OCI-LY7 (cell line): ENCODE data around the gene OTUD6A. TPM values are rescaled to one million over a fixed set of nuclear protein-coding genes. Genes with fewer than 3 reads are reported as not detected.

Source experiments
- BruUV-seq: library from RNA; stranded (reverse); fragments of 400-500 nt; replicated peaks from 2 replicates; lab custom pipeline; 2021; lab: Mats Ljungman, UMichigan
- CTCF ChIA-PET: fragments of 300-600 bp; sonication (Branson Sonifier 250); formaldehyde crosslinking; loops from one replicate; lab custom pipeline; 2022; ENCODE audit warnings: antibody characterized with exemption; ENCODE audit not compliant: unreplicated experiment; lab: Charles Lee
- POLR2A ChIA-PET: fragments of 300-600 bp; sonication (Branson Sonifier 250); formaldehyde crosslinking; loops from one replicate; lab custom pipeline; 2022; ENCODE audit warnings: antibody characterized with exemption; lab: Charles Lee
- DNase-seq: peaks from one replicate; pipeline ENCODE4 v3.0.0-alpha.2; 2015; ENCODE audit warnings: low spot score
- H2AFZ ChIP-seq: fragments of 200-600 bp; sonication (generic), shearing (Covaris generic); 2 replicates; pipeline ENCODE4 v1.6.1; 2014; ENCODE audit warnings: mild to moderate bottlenecking, antibody characterized with exemption, low read length, moderate library complexity
- H3K27ac ChIP-seq: fragments of 200-600 bp; sonication (generic); 2 replicates; pipeline ENCODE4 v1.5.1; 2014; ENCODE audit warnings: mixed run types, low read depth, mild to moderate bottlenecking, moderate library complexity, low read length, inconsistent platforms; ENCODE audit not compliant: poor library complexity, severe bottlenecking
- H3K36me3 ChIP-seq: fragments of 200-600 bp; sonication (generic); 2 replicates; pipeline ENCODE4 v1.6.1; 2014; ENCODE audit warnings: mild to moderate bottlenecking, antibody characterized with exemption, low read length, moderate library complexity, mixed read lengths; ENCODE audit not compliant: insufficient read depth
- H3K4me1 ChIP-seq: fragments of 200-600 bp; sonication (generic); 2 replicates; pipeline ENCODE4 v1.5.1; 2014; ENCODE audit warnings: mild to moderate bottlenecking, low read length; ENCODE audit not compliant: insufficient read depth, poor library complexity, severe bottlenecking
- H3K4me2 ChIP-seq: fragments of 200-600 bp; sonication (generic); 2 replicates; pipeline ENCODE4 v1.6.1; 2014; ENCODE audit warnings: mild to moderate bottlenecking, low read length
- H3K4me3 ChIP-seq: fragments of 200-600 bp; sonication (generic); 2 replicates; pipeline ENCODE4 v1.5.1; 2014; ENCODE audit warnings: mild to moderate bottlenecking, low read depth, low read length; ENCODE audit not compliant: poor library complexity, severe bottlenecking
- H3K79me2 ChIP-seq: fragments of 200-600 bp; sonication (generic); 2 replicates; pipeline ENCODE4 v1.6.1; 2016; ENCODE audit warnings: low read depth, mild to moderate bottlenecking, low read length, moderate library complexity, mixed read lengths; ENCODE audit not compliant: insufficient read depth
- H3K9me2 ChIP-seq: fragments of 200-600 bp; sonication (generic); 2 replicates; pipeline ENCODE4 v1.6.1; 2016; ENCODE audit warnings: mild to moderate bottlenecking, low read length, mixed read lengths; ENCODE audit not compliant: insufficient read depth
- H3K9me3 ChIP-seq: fragments of 200-600 bp; sonication (generic); 2 replicates; pipeline ENCODE4 v1.6.1; 2014; ENCODE audit warnings: mild to moderate bottlenecking, mixed run types, low read length, mixed read lengths
- H4K20me1 ChIP-seq: fragments of 200-600 bp; sonication (generic); 2 replicates; pipeline ENCODE4 v1.6.1; 2014; ENCODE audit warnings: mild to moderate bottlenecking, antibody characterized with exemption, low read length, moderate library complexity, mixed read lengths; ENCODE audit not compliant: insufficient read depth
- EZH2phosphoT487 ChIP-seq: fragments of 200-600 bp; sonication (generic); IDR thresholded peaks from 2 replicates; pipeline ENCODE4 v1.6.1; 2018; ENCODE audit warnings: low read depth, borderline replicate concordance, mild to moderate bottlenecking, mixed run types, antibody characterized with exemption, low read length, moderate library complexity, mixed read lengths
- intact Hi-C: fragments of 100-400 bp; cut with micrococcal nuclease; formaldehyde crosslinking; loops from one replicate; pipeline ENCODE4 v1.10.0; 2022; ENCODE audit not compliant: unreplicated experiment
- total RNA-seq, 2 experiments: library from RNA; depleted of rRNA in 1 of 2; stranded (reverse); fragments of >200 nt in 1 of 2; shearing (Covaris generic) in 1 of 2; gene quantifications; 2 replicates each; pipeline ENCODE4 v1.2.3, GENCODE V29; 2014 to 2022
- TF ChIP-seq, protein P1 (sequence below): fragments of 200-600 bp; sonication (generic); conservative IDR thresholded peaks from 2 replicates; pipeline ENCODE4 v1.5.1; 2014; ENCODE audit warnings: mild to moderate bottlenecking, antibody characterized with exemption, low read length, moderate library complexity, mixed read lengths

OTUD6A gene
- total RNA-seq, 2 experiments from 2014 or later, result not detected

DNA sequence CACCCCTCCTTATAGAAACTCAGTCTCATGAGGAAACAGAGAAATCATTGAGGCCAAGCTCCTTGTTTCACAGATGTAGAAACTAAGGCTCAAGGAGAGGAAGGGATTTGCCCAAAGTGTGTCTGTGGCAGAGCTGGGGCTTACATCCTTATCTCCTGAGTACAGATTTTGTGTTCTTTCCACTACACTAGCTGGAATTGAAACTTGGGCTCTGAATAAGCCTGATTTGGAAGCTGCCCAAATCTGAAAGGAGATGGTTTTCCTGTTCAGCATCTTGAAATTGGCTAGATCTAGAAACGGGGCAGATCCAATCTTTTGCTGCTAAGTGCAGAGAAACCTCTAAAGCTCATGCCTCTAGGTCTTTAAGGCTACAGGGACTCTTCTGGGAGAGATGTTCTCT is 36.8 kb upstream of the OTUD6A start:
- TF ChIP-seq, protein P1, sequence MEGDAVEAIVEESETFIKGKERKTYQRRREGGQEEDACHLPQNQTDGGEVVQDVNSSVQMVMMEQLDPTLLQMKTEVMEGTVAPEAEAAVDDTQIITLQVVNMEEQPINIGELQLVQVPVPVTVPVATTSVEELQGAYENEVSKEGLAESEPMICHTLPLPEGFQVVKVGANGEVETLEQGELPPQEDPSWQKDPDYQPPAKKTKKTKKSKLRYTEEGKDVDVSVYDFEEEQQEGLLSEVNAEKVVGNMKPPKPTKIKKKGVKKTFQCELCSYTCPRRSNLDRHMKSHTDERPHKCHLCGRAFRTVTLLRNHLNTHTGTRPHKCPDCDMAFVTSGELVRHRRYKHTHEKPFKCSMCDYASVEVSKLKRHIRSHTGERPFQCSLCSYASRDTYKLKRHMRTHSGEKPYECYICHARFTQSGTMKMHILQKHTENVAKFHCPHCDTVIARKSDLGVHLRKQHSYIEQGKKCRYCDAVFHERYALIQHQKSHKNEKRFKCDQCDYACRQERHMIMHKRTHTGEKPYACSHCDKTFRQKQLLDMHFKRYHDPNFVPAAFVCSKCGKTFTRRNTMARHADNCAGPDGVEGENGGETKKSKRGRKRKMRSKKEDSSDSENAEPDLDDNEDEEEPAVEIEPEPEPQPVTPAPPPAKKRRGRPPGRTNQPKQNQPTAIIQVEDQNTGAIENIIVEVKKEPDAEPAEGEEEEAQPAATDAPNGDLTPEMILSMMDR, result no peak
- Histone ChIP-seq H2AFZ (no peak overlapping the region), H3K4me1 (no peaks in the 10 kb centered on the region), H3K27ac (no peak overlapping the region), H3K9me3 (no peaks in the 10 kb centered on the region), H3K4me3 (no peak overlapping the region), H3K9me2 (no peaks in the 10 kb centered on the region), H3K4me2 (no peak overlapping the region), H4K20me1 (no peaks in the 10 kb centered on the region), H3K36me3 (no peaks in the 10 kb centered on the region), H3K79me2 (no peaks in the 10 kb centered on the region)
- intact Hi-C loops, result no loop called here
- DNase-seq, result no peak
- BruUV-seq, result no TSS peak
- POLR2A ChIA-PET, result no interaction called here
- CTCF ChIA-PET, result no interaction called here

DNA sequence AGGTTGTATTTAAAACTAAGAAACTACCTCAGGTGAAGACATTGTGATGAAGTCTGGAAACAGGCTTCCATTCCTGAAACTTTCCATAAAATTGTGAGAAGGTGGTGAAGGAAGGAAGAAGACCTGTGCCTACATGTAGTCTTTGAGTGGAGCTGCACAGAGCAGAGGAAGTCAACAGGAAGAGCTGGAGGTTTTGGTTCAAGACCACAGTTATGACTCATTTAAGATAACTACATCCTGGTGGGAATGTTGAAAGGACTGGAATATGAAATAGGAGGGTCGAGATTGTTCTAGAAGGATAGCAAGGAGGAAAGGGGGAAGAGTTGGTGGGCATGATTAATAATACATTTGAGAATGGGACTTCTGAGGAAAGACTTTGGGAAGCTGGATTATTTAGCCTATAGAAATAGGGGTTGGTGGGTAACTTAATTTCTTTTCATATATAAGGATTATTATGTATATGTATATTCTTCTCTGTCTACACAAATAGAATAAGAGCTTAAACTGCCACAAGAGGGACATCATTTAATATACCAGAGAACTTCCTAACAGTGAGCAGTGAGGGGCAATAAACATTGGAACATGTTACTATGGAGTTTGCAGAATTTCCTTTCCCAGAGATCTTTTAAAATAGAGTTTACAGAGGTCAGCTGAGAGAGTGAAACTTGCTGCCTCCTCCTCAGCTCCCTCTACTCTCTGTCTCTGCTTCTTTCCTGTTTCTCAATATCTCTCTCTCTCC is 36.0 kb upstream of the OTUD6A start:
- TF ChIP-seq, protein P1, result no peak
- no peak for TF ChIP-seq EZH2phosphoT487
- ChIA-PET POLR2A (no interaction called here), CTCF (no interaction called here)
- no peak overlapping the region for H3K27ac ChIP-seq
- DNase-seq, result no peak
- H2AFZ ChIP-seq, result no peak overlapping the region
- intact Hi-C loops, result no loop called here
- H3K4me1 ChIP-seq, result no peaks in the 10 kb centered on the region
- H4K20me1 ChIP-seq, result no peaks in the 10 kb centered on the region
- no peaks in the 10 kb centered on the region for H3K9me2 ChIP-seq
- no peak overlapping the region for H3K4me3 ChIP-seq
- H3K36me3 ChIP-seq, result no peaks in the 10 kb centered on the region
- no peak overlapping the region for H3K4me2 ChIP-seq
- H3K79me2 ChIP-seq, result no peaks in the 10 kb centered on the region
- H3K9me3 ChIP-seq, result no peaks in the 10 kb centered on the region
- no TSS peak for BruUV-seq

DNA sequence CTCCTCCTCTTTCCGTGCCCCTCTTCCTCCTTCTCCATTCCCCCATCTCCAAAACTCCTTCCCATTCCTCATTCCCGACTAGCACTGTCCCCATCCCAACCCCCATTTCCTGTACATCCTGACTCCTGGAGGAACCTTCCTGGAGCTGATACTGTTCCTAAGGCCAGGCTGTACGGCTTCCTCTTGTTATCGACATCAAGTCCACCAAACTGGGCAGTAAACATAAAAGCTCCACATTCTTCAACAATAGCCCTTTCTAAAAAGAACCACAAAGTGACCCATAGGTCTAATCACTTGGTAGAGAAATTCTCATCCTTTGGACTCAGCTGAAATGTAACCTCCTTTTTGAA is 35.4 kb upstream of the OTUD6A start:
- ChIA-PET POLR2A (no interaction called here), CTCF (no interaction called here)

More for the DNA sequence above, 35.4 kb upstream of the OTUD6A start:
- Histone ChIP-seq H3K9me3 (no peaks in the 10 kb centered on the region), H3K9me2 (no peaks in the 10 kb centered on the region), H3K4me1 (no peaks in the 10 kb centered on the region), H3K79me2 (no peaks in the 10 kb centered on the region), H3K4me3 (no peak overlapping the region), H4K20me1 (no peaks in the 10 kb centered on the region), H3K27ac (no peak overlapping the region), H3K36me3 (no peaks in the 10 kb centered on the region), H2AFZ (no peak overlapping the region), H3K4me2 (no peak overlapping the region)
- intact Hi-C loops, result no loop called here
- DNase-seq, result no peak
- BruUV-seq, result no TSS peak
- no peak for TF ChIP-seq EZH2phosphoT487
- TF ChIP-seq, protein P1, result no peak
